Measurements from ENCODE around the gene C16orf87.

GRCh38 chr16:46759309-46759708 is 71.7 kb downstream of the C16orf87 start:
- TF ChIP-seq CTCF (IDR thresholded peaks at IDR 0.05), result no peak
- TF ChIP-seq POLR2A (IDR thresholded peaks at IDR 0.05), result no peak
